Ovary (tissue), 3 donors: ENCODE data around the gene GALNT8.

ENCODE experiments used
- CTCF ChIP-seq, 3 donors: fragments of 450-650 bp in 2 of 3; fragments of 200-600 bp in 1 of 3; IDR thresholded peaks; one replicate each; pipeline versions ENCODE4 v1.5.1 to v1.8.0; 2016 to 2022; ENCODE audit warnings: antibody characterized with exemption in 3 of 3, mild to moderate bottlenecking in 1 of 3
- EP300 ChIP-seq: sonication (generic); formaldehyde crosslinking; IDR thresholded peaks from one replicate; pipeline ENCODE4 v1.6.1; 2017; ENCODE audit warnings: antibody characterized with exemption
- POLR2A ChIP-seq: fragments of 450-650 bp; IDR thresholded peaks from one replicate; pipeline ENCODE4 v1.6.1; 2017; ENCODE audit warnings: antibody characterized with exemption, mild to moderate bottlenecking, moderate library complexity
- donor health status: DM: no; HTN: no; CAD: no.

DNA sequence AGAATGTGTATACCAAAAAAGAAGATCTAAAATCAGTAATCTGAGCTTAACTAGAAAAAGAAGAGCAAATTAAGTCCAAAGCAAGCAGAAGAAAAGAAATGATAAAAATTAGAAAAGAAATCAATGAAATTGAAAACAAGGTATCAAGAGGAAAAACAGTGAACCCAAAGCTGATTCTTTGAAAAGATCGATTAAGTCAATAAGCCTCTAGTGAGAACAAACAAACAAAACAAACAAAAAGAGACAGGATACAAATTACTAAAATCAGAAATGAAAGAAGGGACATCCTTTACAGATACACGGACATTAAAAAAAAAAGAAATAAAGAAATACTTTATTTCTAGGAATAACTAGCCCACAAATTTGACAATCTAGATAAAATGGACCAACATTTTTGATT, 12.9 kb upstream of the GALNT8 start:
- TF ChIP-seq CTCF (IDR thresholded peaks at IDR 0.05) (no peak), POLR2A (no peak), EP300 (no peak)
